Measurements from ENCODE around the gene PSMD12. TPM values are rescaled to one million over a fixed set of nuclear protein-coding genes. Genes with fewer than 3 reads are reported as not detected.
A peak's percentile ranks its signal among the peaks of the same experiment; 100 is the strongest.

PSMD12 gene
- total RNA-seq, 1 donor from 2014 or later = 43.8 TPM

DNA sequence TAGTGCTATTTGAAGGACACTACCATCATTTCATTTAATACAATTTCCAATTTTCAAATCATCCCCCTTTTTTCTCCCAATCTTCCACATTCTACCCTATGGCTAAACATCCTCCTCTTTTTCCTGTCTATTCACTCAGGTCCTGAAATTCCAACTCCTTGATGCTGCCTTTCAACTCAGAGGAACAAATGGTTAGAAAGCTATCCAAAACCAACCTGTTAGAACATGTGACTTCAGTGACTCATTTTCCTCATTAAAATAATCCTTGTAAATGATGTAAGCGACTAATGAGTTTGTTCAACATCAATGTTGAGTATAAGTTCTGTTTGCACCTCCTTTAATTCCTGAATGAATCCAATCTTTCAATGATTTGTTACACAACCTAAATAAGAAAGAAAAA is 5.5 kb downstream of the PSMD12 start:
- peaks cover 49% of the 10 kb centered on the region for H3K4me1 ChIP-seq
- no peak overlapping the region for H3K4me3 ChIP-seq
- intact Hi-C loops (cut with DNase I) = no loop called here
- ATAC-seq (no peak), DNase-seq (no peak)
- no peak overlapping the region for H3K27ac ChIP-seq
- no peaks in the 10 kb centered on the region for H3K27me3 ChIP-seq
- H3K36me3 ChIP-seq = peaks cover 39% of the 10 kb centered on the region
- TF ChIP-seq, protein P1, sequence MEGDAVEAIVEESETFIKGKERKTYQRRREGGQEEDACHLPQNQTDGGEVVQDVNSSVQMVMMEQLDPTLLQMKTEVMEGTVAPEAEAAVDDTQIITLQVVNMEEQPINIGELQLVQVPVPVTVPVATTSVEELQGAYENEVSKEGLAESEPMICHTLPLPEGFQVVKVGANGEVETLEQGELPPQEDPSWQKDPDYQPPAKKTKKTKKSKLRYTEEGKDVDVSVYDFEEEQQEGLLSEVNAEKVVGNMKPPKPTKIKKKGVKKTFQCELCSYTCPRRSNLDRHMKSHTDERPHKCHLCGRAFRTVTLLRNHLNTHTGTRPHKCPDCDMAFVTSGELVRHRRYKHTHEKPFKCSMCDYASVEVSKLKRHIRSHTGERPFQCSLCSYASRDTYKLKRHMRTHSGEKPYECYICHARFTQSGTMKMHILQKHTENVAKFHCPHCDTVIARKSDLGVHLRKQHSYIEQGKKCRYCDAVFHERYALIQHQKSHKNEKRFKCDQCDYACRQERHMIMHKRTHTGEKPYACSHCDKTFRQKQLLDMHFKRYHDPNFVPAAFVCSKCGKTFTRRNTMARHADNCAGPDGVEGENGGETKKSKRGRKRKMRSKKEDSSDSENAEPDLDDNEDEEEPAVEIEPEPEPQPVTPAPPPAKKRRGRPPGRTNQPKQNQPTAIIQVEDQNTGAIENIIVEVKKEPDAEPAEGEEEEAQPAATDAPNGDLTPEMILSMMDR (IDR thresholded peaks at IDR 0.05) = no peak
- no peaks in the 10 kb centered on the region for H3K9me3 ChIP-seq

DNA sequence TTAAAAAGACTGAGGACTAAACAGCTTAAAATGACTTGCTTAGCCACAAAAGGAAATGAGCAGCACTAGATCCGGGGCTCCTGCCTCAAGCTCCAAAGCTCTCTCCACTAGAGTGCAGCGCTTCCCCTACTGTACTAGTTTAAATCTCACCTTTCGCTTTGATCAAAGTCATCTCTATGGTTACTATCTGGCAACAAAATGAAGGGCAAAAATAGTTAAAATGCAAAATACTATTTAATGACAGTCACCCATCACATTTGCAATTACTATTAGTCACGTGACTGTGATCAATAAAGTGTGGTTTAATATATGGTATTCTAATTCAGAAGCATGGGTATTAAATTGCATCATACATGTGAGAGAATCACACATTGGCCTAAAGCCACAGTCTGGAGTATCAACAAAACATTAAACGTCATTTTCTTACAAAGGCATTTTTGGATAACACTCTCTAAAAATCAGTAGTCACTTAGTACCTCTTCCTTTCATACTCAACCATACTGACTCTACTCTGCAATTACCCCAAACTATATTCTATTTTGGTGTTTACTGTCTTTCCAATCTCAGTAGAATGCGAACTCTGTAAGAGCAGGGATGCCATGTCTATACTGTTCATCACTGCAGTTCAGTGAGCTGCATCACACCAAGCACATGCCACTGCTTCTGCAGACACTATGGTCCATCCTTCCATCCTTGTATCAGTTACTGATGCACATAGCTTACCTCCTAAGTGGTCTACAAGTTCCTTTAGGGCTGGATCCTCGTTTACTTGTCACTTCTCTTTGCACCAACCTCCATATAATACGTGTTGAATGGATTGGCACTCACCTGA is 6.2 kb downstream of the PSMD12 start:
- peaks cover 46% of the 10 kb centered on the region for H3K4me1 ChIP-seq
- H3K27me3 ChIP-seq = no peaks in the 10 kb centered on the region
- H3K36me3 ChIP-seq = peaks cover 45% of the 10 kb centered on the region
- no peak overlapping the region for H3K4me3 ChIP-seq
- H3K27ac ChIP-seq = no peak overlapping the region
- TF ChIP-seq, protein P1 (IDR thresholded peaks at IDR 0.05) = no peak
- ATAC-seq (no peak), DNase-seq (no peak)
- H3K9me3 ChIP-seq = no peaks in the 10 kb centered on the region
- intact Hi-C loops (cut with DNase I) = no loop called here

DNA sequence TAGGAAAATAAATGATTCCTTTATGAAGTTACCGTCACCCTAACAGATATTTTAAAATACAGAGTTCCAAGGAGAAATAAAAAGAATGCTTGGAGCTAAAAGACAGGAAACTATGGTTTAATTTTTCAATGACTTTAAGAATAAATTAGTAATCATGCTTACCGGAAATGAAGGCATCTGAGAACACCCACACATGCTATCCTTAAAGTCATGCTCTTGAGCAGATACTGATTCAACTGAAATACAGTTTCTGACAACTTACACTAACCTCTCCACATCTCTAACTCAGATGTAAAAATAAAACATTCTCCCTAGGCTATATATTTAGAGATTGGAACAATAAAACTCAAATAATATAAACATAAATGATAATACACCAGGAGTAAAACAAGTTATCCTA is 7.8 kb downstream of the PSMD12 start:
- H3K9me3 ChIP-seq = no peaks in the 10 kb centered on the region
- H3K27ac ChIP-seq = no peak overlapping the region
- H3K36me3 ChIP-seq = peaks cover 58% of the 10 kb centered on the region
- H3K4me3 ChIP-seq = no peak overlapping the region
- intact Hi-C loops (cut with DNase I) = no loop called here
- no peaks in the 10 kb centered on the region for H3K27me3 ChIP-seq
- DNase-seq (no peak), ATAC-seq (no peak)
- H3K4me1 ChIP-seq = peaks cover 32% of the 10 kb centered on the region
- TF ChIP-seq, protein P1 (IDR thresholded peaks at IDR 0.05) = no peak

DNA sequence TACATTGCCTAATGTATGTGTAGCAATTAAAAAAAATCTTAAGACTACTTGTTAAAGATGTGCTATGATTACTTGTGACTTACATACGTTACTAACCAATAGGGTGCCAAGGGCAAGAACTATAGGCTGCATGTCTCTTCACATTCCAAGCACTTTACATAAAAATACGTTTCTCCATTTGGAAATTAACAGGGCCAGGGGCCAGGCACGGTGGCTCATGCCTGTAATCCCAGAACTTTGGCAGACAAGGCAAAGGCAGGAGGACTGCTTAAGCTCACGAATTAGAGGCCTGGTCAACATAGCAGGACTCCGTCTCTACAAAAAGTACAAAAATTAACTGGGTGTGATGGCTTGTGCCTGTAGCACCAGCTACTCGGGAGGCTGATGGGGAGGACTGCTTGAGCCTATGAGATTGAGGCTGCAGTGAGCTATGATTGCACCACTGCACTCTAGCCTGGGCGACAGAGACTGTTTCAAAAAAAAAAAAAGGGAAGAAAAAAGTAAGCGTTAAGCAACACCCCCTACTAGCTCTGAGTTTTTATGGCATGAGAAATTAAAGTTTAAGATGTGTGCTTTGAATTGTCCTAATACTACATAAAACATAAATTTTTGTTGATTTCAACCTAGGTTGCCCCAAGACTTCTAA is 12.3 kb downstream of the PSMD12 start:
- Histone ChIP-seq H3K27ac (no peak overlapping the region), H3K27me3 (no peaks in the 10 kb centered on the region), H3K4me3 (no peak overlapping the region), H3K4me1 (peaks cover 5% of the 10 kb centered on the region), H3K9me3 (no peaks in the 10 kb centered on the region), H3K36me3 (peaks cover 77% of the 10 kb centered on the region)
- intact Hi-C loops (cut with DNase I) = no loop called here
- TF ChIP-seq, protein P1 (IDR thresholded peaks at IDR 0.05) = no peak
- ATAC-seq = peak; percentile 71
- DNase-seq = no peak

DNA sequence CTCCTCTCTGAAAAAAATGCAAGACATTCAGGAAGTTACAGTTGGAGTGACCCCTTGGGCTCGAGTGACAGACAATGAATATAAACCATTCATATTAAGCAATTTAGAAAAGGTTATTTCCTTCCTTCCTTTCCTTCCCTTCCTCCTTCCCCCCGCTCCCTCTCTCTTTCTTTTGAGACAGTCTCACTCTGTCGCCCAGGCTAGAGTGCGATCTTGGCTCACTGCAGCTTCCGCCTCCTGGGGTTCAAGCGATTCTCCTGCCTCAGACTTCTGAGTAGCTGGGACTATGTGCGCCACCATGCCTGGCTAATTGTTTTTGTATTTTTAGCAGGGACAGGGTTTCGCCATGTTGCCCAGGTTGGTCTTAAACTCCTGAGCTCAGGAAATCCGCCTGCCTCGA is 13.2 kb downstream of the PSMD12 start:
- DNase-seq = no peak
- Histone ChIP-seq H3K36me3 (peaks cover 84% of the 10 kb centered on the region), H3K27ac (no peak overlapping the region), H3K4me3 (no peak overlapping the region), H3K9me3 (no peaks in the 10 kb centered on the region), H3K4me1 (no peaks in the 10 kb centered on the region), H3K27me3 (no peaks in the 10 kb centered on the region)
- no peak for ATAC-seq
- intact Hi-C loops (cut with DNase I) = no loop called here
- TF ChIP-seq, protein P1 (IDR thresholded peaks at IDR 0.05) = no peak

Data from upper lobe of right lung (tissue), 1 donor.